CD4-positive, alpha-beta T cell treated with Interleukin-4 for 1 hour (primary cell): ENCODE data around the gene MN1.

Experiments used
- DNase-seq, 2 donors: peaks; one replicate each; pipeline ENCODE4 v3.0.0-alpha.2; 2020 to 2022

MN1 gene

DNA sequence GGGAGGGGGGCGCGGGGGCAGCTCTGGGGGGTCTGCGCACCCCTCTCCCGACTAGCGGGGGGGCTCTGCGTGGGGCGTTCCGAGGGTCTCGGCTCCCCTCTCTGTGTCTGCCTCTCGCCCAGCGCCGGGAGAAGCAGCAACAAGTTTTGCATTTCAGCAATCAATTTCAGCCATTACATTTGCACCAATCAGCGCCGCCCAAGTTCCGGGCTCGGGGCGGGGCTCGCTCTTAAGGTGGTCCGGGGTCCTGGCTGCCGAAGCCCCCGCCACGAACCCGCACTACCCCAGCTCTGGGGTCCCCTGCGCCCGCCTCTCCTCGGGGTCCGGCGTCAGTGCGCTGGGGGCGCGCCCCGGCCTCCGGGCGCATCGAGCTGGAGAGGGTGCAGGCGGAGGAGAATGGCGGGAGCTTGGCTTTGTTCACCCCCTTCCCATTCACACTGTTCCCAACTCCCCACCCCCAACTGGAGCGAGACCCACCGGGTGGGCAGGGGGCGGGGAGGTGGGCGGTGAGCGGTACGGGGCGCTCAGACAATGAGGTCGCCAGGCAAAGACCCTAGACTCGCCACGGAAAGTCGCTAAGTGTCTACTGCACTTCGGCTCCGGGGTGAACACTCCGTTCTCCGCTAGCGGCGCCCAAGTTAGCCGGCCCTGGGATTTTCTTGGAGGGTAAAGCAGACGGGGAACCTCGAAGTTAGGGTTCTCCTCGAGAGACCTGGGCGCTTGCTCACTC is at the start of gene MN1:
Gene MN1 (minus strand): TSS at position 141 of the 730 bp plus-strand sequence. CDS start 1,213 bp downstream, outside the sequence.
- peak; percentile 42 to 66 for DNase-seq

DNA sequence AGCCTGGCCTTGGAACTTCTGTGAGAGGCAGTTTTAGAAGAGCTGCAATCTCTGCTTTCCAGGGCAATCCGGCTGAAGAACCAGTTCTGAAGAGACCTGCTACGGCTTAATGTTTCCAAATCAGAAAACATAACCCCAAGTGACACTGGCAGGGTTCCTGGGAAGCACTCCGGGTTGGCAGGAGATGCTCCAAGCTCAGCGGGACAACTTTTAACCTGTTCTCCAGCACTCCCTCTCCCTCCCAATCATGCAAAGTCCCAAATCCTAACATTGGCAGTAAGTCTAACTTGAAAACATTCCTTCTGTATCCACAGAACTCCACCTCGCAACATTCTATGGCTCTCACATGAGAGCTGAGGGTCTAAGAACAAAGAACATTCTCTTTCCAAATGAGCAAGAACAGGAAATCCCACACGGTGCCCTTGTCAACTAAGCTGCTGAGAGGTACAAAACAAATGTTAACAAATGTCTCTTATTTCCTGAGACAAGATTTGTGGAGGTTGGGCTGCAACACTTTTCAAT is 48.5 kb upstream of the MN1 start:
- no peak for DNase-seq

DNA sequence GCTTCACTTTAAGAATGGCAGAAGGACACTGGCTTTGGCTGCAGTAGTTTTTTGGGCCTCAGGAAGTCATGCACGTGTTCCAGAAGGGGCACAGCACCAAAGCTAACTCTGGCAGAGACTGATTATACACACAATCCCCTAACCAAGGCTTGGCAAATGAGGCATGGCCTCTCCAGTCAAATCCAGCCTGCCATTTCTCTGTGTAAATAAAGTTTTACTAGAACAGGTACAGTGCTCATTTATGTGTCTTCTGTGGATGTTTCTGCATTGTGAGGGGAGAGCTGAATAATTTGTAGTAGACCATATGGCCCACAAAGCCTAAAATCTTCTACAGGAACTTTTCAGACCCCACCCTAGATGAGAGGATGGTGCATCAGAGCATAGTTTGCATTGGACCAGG is 46.4 kb upstream of the MN1 start:
- no peak for DNase-seq

DNA sequence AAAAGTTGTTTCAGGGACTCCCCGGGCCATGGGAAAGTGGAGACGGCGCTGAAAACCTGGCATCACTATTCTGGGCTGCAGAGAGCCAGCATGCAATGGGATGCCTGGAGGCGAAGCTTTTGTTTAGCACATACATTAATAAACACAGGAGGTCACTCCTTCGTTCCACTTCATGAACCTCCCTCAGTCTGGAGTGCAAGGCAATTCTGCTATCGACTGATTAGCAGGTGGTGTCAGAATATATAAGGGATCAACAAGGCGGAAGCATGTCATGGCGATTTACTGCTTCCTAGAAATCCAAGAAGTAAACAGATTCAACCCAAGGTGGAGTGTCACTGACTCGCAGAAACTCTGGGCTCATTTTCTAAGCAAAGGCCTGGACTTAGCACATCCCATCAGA is 45.4 kb upstream of the MN1 start:
- DNase-seq: no peak

DNA sequence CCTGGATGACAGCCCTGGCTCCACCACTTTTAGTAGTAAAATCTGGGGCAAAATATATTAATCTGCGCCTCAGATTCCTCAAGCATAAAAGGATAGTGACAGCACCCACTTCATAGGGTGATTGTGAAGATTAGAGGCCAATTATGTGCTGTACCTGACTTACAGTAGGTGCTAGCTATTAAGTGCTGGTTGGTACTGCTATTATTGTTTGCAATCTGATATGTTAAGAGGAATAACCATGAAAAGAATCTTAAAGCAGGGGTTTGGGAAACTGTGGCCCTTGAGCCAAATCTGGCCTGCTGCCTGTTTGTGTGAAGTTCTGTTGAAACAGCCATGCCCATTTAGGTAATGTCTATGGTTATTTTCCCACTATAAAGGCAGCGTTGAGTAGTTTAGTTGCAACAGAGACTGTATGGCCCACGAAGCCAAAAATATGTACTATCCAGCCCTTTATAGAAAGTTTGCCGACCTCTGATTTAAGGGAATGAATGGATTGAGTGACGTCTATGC is 44.7 kb upstream of the MN1 start:
- DNase-seq: no peak

- no peak for DNase-seq
Observed at GRCh38 chr22:27845644-27846043, 44.1 kb upstream of the MN1 start.

DNA sequence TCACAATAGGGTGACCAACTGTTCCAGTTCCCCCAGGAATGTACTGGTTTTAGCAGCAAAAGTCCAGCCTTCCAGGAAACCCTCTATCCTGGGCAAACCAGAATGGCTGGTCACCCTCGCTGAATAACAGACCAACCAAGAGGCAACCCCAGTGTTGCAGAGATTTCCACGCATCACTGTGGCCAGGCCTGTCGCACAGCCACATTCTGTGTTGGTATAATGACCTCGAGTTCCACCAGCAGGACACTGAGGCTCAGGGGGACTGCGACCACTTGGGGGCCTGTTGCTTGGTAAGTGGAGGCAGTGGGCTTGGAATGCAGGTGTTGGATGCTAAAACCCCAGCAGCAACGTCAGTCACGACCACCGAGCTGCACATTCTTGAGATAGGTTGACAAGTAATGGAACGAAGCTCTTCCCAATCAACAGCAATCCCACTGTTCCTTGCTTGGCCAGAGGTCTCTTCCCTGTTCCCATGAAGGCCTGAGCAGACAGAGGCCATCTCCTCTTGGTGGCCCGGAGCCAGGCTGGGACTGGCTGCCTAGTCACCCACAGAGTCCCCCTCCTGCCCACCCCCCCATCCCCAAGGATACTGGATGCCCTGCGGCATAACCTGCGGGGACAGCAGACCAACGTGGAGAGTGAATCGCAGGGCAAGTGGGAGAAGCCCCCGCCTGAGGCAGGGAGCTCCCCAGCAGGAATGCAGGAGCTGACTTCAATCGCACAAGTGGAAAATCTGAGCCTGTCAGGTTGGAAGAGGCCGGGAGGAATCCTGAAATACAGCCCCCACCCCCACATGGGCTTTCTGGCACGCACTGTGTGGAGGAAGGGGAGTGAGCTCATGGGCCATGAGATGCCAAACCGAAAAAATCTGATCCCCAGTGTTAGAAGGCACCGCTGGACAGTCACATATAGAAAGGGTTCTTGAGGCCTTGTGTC is 43.4 kb upstream of the MN1 start:
- DNase-seq: no peak

DNA sequence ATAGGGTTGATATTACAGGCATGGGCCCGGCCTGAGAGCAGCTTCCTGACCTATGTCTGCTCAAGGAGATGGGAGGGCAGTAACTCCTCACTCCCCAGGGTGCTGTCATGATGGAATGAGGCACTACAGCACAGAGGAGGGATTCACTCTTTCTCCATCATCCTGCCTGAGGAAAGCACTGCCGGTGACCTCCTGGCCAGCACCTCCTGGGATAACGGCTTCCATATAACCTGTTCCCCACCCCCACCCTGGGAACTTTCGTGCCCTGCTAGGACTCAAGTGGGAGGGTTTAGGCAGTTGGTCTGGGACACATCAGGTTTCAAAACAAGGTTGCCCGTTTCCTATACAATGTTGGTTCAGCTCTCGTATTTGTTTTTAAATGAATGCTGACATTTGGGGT is 42.7 kb upstream of the MN1 start:
- no peak for DNase-seq

- no peak for DNase-seq
Observed at GRCh38 chr22:27843441-27843840, 41.9 kb upstream of the MN1 start.

DNA sequence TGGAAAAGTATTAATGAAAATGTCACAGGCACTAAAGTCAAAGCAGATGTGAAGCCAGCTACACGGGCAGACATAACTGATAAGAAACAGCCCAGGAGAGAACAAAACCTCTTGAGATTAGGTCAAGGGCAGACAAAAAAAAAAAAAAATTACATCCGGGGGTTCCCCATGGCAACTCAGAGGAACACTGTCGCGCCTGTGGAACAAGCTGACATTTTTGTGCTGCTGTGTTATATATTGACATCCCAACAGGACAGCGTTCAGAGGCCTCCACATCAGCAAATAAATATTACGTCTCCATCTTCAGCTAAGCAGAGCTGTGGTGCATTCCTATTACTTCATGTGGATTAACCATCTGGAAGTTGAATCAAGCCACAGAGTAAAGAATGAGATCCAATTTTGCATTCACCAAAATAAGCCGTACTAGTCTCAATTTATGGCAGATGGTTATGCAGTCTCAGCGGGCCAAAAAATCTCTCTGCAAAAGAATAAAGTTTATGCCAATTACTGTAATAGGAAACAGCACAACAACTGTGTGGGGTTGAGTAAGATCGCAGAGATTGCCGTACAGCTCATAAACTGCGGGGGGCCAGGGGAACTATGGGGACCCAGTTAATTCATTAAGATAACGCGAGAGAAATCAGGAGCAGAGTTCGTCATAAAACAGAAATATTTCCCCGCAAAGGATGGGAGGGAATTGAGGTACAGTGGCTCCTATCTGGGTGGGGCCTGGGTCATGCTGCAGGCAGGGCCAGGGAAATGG is 41.3 kb upstream of the MN1 start:
- no peak for DNase-seq

GRCh38 chr22:27842201-27842600 is 40.6 kb upstream of the MN1 start:
- no peak for DNase-seq

- no peak for DNase-seq
Observed at GRCh38 chr22:27840436-27840835, 38.9 kb upstream of the MN1 start.

GRCh38 chr22:27839057-27839660 is 37.6 kb upstream of the MN1 start:
- DNase-seq: no peak

DNA sequence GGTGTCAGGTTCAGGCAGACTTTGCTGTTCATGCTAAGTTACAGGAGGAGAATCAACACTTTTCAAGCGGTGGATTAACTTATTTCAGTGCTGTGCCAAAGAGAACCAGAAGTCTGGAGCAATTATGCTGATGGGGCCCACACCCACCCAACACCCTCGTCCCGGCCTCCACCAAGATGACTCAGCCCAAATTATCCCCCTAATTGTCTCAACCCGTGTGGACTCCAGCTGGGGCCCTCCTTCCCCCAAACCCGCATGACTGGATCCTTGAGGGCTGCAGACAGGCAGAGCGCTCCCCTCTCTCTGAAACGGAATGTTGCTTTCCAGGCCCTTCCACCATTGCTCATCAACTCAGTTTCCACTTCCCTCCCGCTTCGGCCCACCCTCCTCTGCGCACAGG is 34.6 kb upstream of the MN1 start:
- no peak for DNase-seq

DNA sequence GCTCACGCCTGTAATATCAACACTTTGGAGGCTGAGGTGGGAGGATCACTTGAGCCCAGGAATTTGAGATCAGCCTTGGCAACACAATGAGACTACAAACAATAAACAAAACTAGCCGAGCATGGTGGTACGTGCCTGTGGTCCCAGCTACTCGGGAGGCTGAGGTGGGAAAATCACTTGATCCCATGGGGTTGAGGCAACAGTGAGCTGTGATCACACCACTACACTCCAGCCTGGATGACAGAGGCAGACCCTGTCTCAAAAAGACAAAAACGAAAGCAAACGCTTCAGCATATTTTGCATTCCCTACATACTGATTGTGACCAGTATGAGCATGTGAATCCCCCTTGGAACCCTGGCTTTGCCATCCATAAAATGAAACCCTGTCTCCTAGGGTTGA is 33.9 kb upstream of the MN1 start:
- DNase-seq: no peak

- no peak for DNase-seq
Observed at GRCh38 chr22:27834364-27835185, 33.0 kb upstream of the MN1 start.

GRCh38 chr22:27833803-27834202 is 32.2 kb upstream of the MN1 start:
- no peak for DNase-seq

- no peak for DNase-seq
Observed at GRCh38 chr22:27832606-27833005, 31.1 kb upstream of the MN1 start.

DNA sequence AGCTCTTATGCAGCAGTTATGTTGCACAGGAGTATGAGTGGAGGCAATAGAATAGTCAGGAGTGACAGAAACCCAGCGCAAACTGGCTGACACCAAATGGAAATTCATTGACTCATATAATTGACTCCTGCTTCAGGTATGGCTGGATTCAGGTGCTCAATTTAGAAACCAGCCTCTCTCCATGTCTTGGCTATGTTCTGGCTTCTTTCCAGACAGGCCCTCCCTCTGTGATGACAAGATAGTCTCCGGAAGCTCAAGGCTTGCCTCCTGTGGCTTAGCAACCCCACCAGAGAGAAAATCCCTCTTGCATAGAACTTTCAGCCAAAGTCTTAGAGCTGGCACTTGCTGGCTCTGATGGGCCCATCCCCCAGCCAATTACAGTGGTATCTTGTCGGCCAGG is 28.1 kb upstream of the MN1 start:
- DNase-seq: no peak

- no peak for DNase-seq
Observed at GRCh38 chr22:27827604-27828587, 26.3 kb upstream of the MN1 start.
